MM.1S (cell line): Measurements from ENCODE around the gene ERFL.

Source experiments
- DNase-seq: peaks from one replicate; pipeline ENCODE4 v3.0.0-alpha.2; 2015
- H2AFZ ChIP-seq: fragments of 300-600 bp; sonication (generic); 2 replicates; pipeline ENCODE4 v1.6.0; 2016; ENCODE audit warnings: antibody characterized with exemption, low read length
- H3F3A ChIP-seq: fragments of 300-600 bp; sonication (generic); 2 replicates; pipeline ENCODE4 v1.6.1; 2016; ENCODE audit warnings: mild to moderate bottlenecking, antibody characterized with exemption, low read length, moderate library complexity, mixed read lengths; ENCODE audit not compliant: insufficient read depth
- H3K27ac ChIP-seq: fragments of 300-600 bp; sonication (generic); 2 replicates; pipeline ENCODE4 v1.5.1; 2016; ENCODE audit warnings: mild to moderate bottlenecking, low read length
- H3K27me3 ChIP-seq: fragments of 300-600 bp; sonication (generic); replicated peaks from 2 replicates; pipeline ENCODE4 v1.6.0; 2016; ENCODE audit warnings: low read length; ENCODE audit not compliant: insufficient read depth
- H3K36me3 ChIP-seq: fragments of 300-600 bp; sonication (generic); replicated peaks from 2 replicates; pipeline ENCODE4 v1.6.1; 2016; ENCODE audit warnings: mild to moderate bottlenecking, low read length, mixed read lengths; ENCODE audit not compliant: insufficient read depth
- H3K4me1 ChIP-seq: fragments of 300-600 bp; sonication (generic); 2 replicates; pipeline ENCODE4 v1.6.1; 2016; ENCODE audit warnings: low read length, mixed read lengths
- H3K4me2 ChIP-seq: fragments of 300-600 bp; sonication (generic); 2 replicates; pipeline ENCODE4 v1.6.0; 2016; ENCODE audit warnings: low read depth, low read length
- H3K4me3 ChIP-seq: fragments of 300-600 bp; sonication (generic); 2 replicates; pipeline ENCODE4 v1.5.1; 2016; ENCODE audit warnings: low read length, mixed read lengths
- H3K79me2 ChIP-seq: fragments of 300-600 bp; sonication (generic); 2 replicates; pipeline ENCODE4 v1.6.1; 2016; ENCODE audit warnings: mixed run types, low read length, mixed read lengths
- H3K9ac ChIP-seq: fragments of 300-600 bp; sonication (generic); 2 replicates; pipeline ENCODE4 v1.6.1; 2016; ENCODE audit warnings: low read length, mixed read lengths
- H3K9me2 ChIP-seq: fragments of 300-600 bp; sonication (generic); replicated peaks from 2 replicates; pipeline ENCODE4 v1.6.1; 2016; ENCODE audit warnings: mild to moderate bottlenecking, low read length, mixed read lengths; ENCODE audit not compliant: insufficient read depth
- H3K9me3 ChIP-seq: fragments of 300-600 bp; sonication (generic); replicated peaks from 2 replicates; pipeline ENCODE4 v1.6.1; 2016; ENCODE audit warnings: mild to moderate bottlenecking, low read length, mixed read lengths; ENCODE audit not compliant: insufficient read depth
- H4K20me1 ChIP-seq: fragments of 300-600 bp; sonication (generic); 2 replicates; pipeline ENCODE4 v1.6.1; 2016; ENCODE audit warnings: mild to moderate bottlenecking, low read length, moderate library complexity, mixed read lengths; ENCODE audit not compliant: insufficient read depth
- CTCF ChIP-seq: fragments of 300-600 bp; sonication (generic); IDR thresholded peaks from 2 replicates; pipeline ENCODE4 v1.5.1; 2016; ENCODE audit warnings: antibody characterized with exemption, low read length, mixed read lengths
- EZH2 ChIP-seq: fragments of 300-600 bp; sonication (generic); optimal IDR thresholded peaks from 2 replicates; pipeline ENCODE3; 2017; ENCODE audit warnings: low read depth, mild to moderate bottlenecking, antibody characterized with exemption, low read length, mixed read lengths
- EZH2phosphoT487 ChIP-seq: fragments of 300-600 bp; sonication (generic); IDR thresholded peaks from 2 replicates; pipeline ENCODE4 v1.6.1; 2018; ENCODE audit warnings: antibody characterized with exemption, low read length

The ERFL gene

DNA sequence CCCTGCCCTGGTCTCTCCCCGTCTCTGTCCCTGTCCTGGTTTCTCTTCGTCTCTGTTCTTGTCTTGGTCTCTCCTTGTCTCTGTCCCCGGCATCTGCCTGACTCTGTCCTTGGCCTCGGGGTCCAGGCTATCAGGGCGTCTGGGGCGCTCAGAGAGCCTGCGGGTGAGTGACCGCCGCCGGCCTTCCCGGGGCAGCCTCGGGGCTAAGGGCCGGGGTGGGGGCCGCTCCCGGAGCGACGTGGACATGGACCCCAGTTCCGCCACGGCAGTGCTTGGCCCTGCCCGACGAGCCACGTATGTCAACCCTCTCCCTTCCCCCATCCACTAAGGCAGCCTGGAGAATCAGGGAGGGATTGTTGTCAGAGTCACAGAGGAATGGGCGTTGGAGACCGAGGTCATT lies 30.4 kb downstream of the ERFL start:
- H3K79me2 ChIP-seq: no peaks in the 10 kb centered on the region
- TF ChIP-seq CTCF (no peak), EZH2phosphoT487 (no peak), EZH2 (no peak)
- H3K4me2 ChIP-seq: no peak overlapping the region
- H3K9me3 ChIP-seq: no peaks in the 10 kb centered on the region
- DNase-seq: no peak
- no peak overlapping the region for H3K9ac ChIP-seq
- no peak overlapping the region for H3K27ac ChIP-seq
- H3K27me3 ChIP-seq: no peaks in the 10 kb centered on the region
- H3K4me1 ChIP-seq: no peaks in the 10 kb centered on the region
- no peak overlapping the region for H2AFZ ChIP-seq
- no peaks in the 10 kb centered on the region for H3K36me3 ChIP-seq
- H3K4me3 ChIP-seq: no peak overlapping the region
- no peaks in the 10 kb centered on the region for H3K9me2 ChIP-seq
- H4K20me1 ChIP-seq: no peaks in the 10 kb centered on the region
- H3F3A ChIP-seq: no peaks in the 10 kb centered on the region

DNA sequence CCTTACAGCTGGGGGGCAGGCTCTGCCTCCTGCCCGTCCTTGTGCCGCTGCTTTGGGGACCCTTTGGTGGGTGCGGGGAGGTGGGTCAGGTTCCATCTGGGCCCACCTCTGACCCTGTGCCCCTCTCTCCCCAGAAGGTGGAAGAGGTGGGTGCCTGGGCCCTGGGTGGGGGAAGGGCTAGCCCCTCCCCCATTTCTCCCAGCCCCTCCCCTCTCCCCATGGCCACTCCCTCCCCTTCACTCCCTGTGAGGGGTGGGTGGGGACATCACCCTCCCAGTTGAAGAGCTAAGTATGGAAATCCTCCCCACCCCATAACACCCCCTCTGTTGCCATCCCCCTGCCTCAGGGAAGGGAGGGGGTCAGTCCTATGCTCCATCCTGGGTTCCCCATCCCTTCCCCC lies 31.1 kb downstream of the ERFL start:
- TF ChIP-seq CTCF: no peak
- TF ChIP-seq EZH2: no peak
- TF ChIP-seq EZH2phosphoT487: no peak
- H3K4me3 ChIP-seq: no peak overlapping the region
- H3K27ac ChIP-seq: no peak overlapping the region
- H3K36me3 ChIP-seq: no peaks in the 10 kb centered on the region
- H4K20me1 ChIP-seq: no peaks in the 10 kb centered on the region
- H3F3A ChIP-seq: no peaks in the 10 kb centered on the region
- no peaks in the 10 kb centered on the region for H3K9me2 ChIP-seq
- no peak overlapping the region for H2AFZ ChIP-seq
- H3K4me1 ChIP-seq: no peaks in the 10 kb centered on the region
- no peak overlapping the region for H3K9ac ChIP-seq
- no peaks in the 10 kb centered on the region for H3K27me3 ChIP-seq
- no peaks in the 10 kb centered on the region for H3K9me3 ChIP-seq
- no peak overlapping the region for H3K4me2 ChIP-seq
- no peaks in the 10 kb centered on the region for H3K79me2 ChIP-seq
- no peak for DNase-seq

DNA sequence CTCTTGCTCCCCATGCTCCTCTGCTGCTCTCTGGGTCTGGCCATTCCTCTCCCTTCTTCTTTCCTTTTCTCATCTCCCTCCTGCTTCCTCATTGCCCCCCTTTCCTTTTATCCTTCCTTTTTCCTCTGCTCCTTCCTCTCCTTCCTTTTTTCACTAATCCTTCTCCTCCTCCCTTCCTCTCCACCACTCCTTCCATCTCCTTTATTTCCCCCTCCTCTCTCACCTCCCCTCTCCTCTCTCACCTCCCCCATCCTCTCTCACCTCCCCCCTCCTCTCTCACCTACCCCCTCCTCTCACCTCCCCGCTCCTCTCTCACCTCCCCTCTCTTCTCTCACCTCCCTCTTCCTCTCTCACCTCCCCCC lies 31.7 kb downstream of the ERFL start:
- Histone ChIP-seq H3K9me2 (no peaks in the 10 kb centered on the region), H3K4me1 (no peaks in the 10 kb centered on the region), H3K9ac (no peak overlapping the region), H3K4me2 (no peak overlapping the region), H4K20me1 (no peaks in the 10 kb centered on the region), H3K27ac (no peak overlapping the region), H2AFZ (no peak overlapping the region), H3F3A (no peaks in the 10 kb centered on the region), H3K4me3 (no peak overlapping the region), H3K79me2 (no peaks in the 10 kb centered on the region), H3K9me3 (no peaks in the 10 kb centered on the region), H3K27me3 (no peaks in the 10 kb centered on the region), H3K36me3 (no peaks in the 10 kb centered on the region)
- DNase-seq: no peak
- TF ChIP-seq CTCF (no peak), EZH2phosphoT487 (no peak), EZH2 (no peak)
